BLaER1 treated with 17β-estradiol and CSF1 and Interleukin-3, amounts not matched to agents 10 nM and 100 nM (cell line): ENCODE results near the gene RGS12.

Source experiments
- H3K27ac ChIP-seq, 11 experiments: shearing (Covaris generic); formaldehyde crosslinking; 2 replicates each; pipeline ENCODE4 v1.8.1; 2022
- H3K27me3 ChIP-seq, 11 experiments: shearing (Covaris generic); formaldehyde crosslinking; 2 replicates each; pipeline ENCODE4 v1.8.1; 2022
- H3K36me3 ChIP-seq, 11 experiments: shearing (Covaris generic); formaldehyde crosslinking; 2 replicates each; pipeline ENCODE4 v1.8.1; 2022
- H3K4me1 ChIP-seq, 10 experiments: shearing (Covaris generic); formaldehyde crosslinking; 2 replicates each; pipeline ENCODE4 v1.8.1; 2022
- H3K4me2 ChIP-seq, 11 experiments: shearing (Covaris generic); formaldehyde crosslinking; 2 replicates each; pipeline ENCODE4 v1.8.1; 2022
- H3K4me3 ChIP-seq, 10 experiments: shearing (Covaris generic); formaldehyde crosslinking; 2 replicates each; pipeline ENCODE4 v1.8.1; 2022
- H3K9ac ChIP-seq, 11 experiments: shearing (Covaris generic); formaldehyde crosslinking; 2 replicates each; pipeline ENCODE4 v1.8.1; 2022
- H3K9me3 ChIP-seq, 11 experiments: shearing (Covaris generic); formaldehyde crosslinking; replicated peaks in 1 of 11; 2 replicates each; pipeline ENCODE4 v1.8.1; 2022
- H4K20me1 ChIP-seq, 11 experiments: shearing (Covaris generic); formaldehyde crosslinking; 2 replicates each; pipeline ENCODE4 v1.8.1; 2022
- Cebpa-rat ChIP-seq, 11 experiments: shearing (Covaris generic); IDR thresholded peaks; 2 replicates each; pipeline ENCODE4 v1.8.1; 2022

The RGS12 gene

DNA sequence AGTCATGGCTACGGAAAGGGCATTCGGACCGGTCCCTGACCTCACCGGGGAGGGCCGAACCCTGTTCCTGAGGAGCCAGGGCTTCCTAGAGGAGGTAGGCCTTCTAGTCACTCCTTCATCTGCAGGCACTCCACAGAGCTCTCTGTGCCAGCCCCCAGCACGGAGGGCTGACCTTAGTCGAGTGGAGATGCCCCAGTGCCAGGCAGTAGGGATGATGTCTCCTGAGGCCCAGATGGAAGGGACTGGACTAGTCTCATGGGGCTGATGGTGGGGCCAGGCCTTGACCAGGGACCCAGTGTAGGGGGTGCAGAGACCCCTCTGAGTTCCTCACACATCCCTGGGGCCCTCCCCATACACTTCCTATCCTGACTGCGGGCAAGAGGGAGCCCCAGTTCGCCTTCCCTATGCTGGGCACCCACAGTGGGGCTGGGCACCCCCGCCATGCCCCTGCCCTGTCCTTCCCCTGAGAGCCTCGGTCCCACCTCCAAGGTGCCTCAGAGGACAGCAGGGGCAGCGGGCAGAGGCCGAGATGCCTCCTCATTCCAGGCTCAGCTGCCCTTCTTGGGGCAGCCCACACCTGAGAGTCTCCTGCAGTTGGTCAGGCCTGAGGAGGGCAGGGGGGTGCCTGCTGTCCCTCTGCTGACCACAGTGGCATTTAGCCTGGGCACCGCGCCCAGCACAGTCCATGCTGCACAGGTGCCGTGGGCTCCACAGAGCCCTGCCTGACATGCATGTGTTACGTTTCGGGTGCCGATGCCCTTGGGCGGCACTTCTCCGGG is 45.2 kb upstream of the RGS12 start:
- peak overlapping the region in 3 of 11 experiments; percentile 17 to 49 (median 17); a peak in 3 of 22 replicates for H3K27ac ChIP-seq
- no peak for TF ChIP-seq Cebpa-rat (IDR thresholded peaks at IDR 0.05)
- H3K36me3 ChIP-seq: peaks cover 0 to 9% (median 0%) of the 10 kb centered on the region in 11 experiments; a peak in 4 of 22 replicates
- 0 out of 22 replicates have a peak overlapping the region, but pooled peaks of 1 of the 11 experiments have one; percentile 82 for H3K4me2 ChIP-seq
- H3K4me3 ChIP-seq: no peak overlapping the region
- peaks cover 48 to 80% (median 71%) of the 10 kb centered on the region in 10 experiments for H3K4me1 ChIP-seq
- H3K9me3 ChIP-seq: no peaks in the 10 kb centered on the region
- peak overlapping the region in 2 of 11 experiments; percentile 27 to 60; a peak in 2 of 22 replicates for H3K9ac ChIP-seq
- H4K20me1 ChIP-seq: peaks cover 0 to 87% (median 22%) of the 10 kb centered on the region in 11 experiments; a peak in 19 of 22 replicates
- no peaks in the 10 kb centered on the region for H3K27me3 ChIP-seq

DNA sequence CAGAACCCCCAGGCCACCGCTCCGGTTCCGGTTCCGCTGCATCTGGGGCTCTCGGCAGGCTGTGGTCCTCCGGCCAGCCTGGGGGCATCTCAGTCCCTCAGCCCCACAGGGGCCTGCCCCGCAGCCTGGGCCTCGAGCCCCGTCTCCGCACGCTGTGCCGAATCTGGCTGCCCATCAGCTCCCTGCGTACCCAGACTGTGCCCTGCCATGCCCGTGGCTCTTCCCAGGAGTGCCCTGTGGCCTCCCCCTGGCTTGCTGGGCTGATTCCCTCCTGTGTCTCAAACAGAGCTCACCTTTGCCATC is 44.7 kb upstream of the RGS12 start:
- Histone ChIP-seq H3K9ac (peak overlapping the region in 1 of 11 experiments; percentile 27; a peak in 2 of 22 replicates), H3K36me3 (peaks cover 0 to 10% (median 0%) of the 10 kb centered on the region in 11 experiments; a peak in 4 of 22 replicates), H3K4me2 (no peak overlapping the region), H3K27me3 (no peaks in the 10 kb centered on the region), H3K4me1 (peaks cover 46 to 75% (median 66%) of the 10 kb centered on the region in 10 experiments), H4K20me1 (peaks cover 0 to 82% (median 17%) of the 10 kb centered on the region in 11 experiments; a peak in 19 of 22 replicates), H3K9me3 (no peaks in the 10 kb centered on the region), H3K4me3 (no peak overlapping the region), H3K27ac (peak overlapping the region in 4 of 11 experiments; percentile 25 to 49 (median 34); a peak in 4 of 22 replicates)
- TF ChIP-seq Cebpa-rat (IDR thresholded peaks at IDR 0.05): no peak

DNA sequence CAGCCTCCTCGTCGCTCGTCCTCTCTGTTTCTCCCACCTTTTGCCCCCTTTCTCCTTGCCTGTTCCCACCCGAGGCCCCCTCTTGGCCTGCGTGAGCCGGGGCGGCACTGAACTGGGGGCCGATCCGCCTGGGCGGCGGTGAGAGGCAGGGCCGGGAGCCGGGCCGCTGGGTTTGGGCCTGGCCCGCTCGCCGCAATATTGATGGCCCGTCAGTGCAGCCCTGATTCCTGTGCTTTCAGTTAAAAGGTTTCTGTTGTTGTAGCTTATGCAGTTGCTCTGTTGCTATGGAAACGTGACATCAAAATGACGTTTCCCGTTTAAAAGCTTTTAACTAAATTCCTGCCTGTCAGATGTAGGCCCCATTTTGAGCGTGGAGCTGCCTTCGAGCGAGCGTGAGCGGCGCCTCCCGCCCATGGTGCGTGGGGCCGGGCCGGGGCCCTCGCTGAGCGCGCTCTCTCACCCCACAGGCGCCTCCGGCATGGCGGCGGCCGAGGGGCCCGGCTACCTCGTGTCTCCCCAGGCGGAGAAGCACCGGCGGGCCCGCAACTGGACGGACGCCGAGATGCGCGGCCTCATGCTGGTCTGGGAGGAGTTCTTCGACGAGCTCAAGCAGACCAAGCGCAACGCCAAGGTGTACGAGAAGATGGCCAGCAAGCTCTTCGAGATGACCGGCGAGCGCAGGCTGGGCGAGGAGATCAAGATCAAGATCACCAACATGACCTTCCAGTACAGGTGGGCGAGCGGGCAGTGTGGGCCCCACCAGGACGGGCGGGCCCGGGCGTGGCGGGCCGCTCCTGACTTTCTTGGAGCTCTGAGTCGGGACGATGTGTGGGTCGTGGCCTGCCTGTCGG is 43.8 kb upstream of the RGS12 start, which contains the start of gene MSANTD1:
Gene MSANTD1 (plus strand): TSS at position 349 of the 851 bp plus-strand sequence. CDS start 64 bp downstream, at position 413.
- peak within 1 kb of the TSS in 3 of 11 experiments; percentile 14 to 46 (median 27); a peak in 4 of 22 replicates for H3K9ac ChIP-seq
- no peaks in the 10 kb centered on the region for H3K9me3 ChIP-seq
- H4K20me1 ChIP-seq: peaks cover 0 to 73% (median 8%) of the 10 kb centered on the region in 11 experiments; a peak in 18 of 22 replicates
- H3K27me3 ChIP-seq: no peaks in the 10 kb centered on the region
- H3K36me3 ChIP-seq: peaks cover 0 to 18% (median 0%) of the 10 kb centered on the region in 11 experiments; a peak in 4 of 22 replicates
- peak within 1 kb of the TSS in 6 of 11 experiments; percentile 10 to 49 (median 38); a peak in 6 of 22 replicates for H3K27ac ChIP-seq
- TF ChIP-seq Cebpa-rat (IDR thresholded peaks at IDR 0.05): no peak
- peak within 1 kb of the TSS in 1 of 11 experiments; percentile 7; a peak in 1 of 22 replicates for H3K4me2 ChIP-seq
- no peak within 1 kb of the TSS for H3K4me3 ChIP-seq
- H3K4me1 ChIP-seq: peaks cover 37 to 66% (median 57%) of the 10 kb centered on the region in 10 experiments

GRCh38 chr4:3249711-3250437 is 42.9 kb upstream of the RGS12 start:
- no peak overlapping the region for H3K9ac ChIP-seq
- peak overlapping the region in 2 of 11 experiments; percentile 62 to 64; a peak in 1 of 22 replicates for H3K4me2 ChIP-seq
- H3K4me3 ChIP-seq: no peak overlapping the region
- H3K36me3 ChIP-seq: peaks cover 0 to 15% (median 0%) of the 10 kb centered on the region in 11 experiments; a peak in 3 of 22 replicates
- peaks cover 0 to 64% (median 0%) of the 10 kb centered on the region in 11 experiments; a peak in 7 of 22 replicates for H4K20me1 ChIP-seq
- H3K27ac ChIP-seq: peak overlapping the region in 2 of 11 experiments; percentile 9 to 38; a peak in 2 of 22 replicates
- no peaks in the 10 kb centered on the region for H3K27me3 ChIP-seq
- H3K9me3 ChIP-seq: no peaks in the 10 kb centered on the region
- peaks cover 29 to 63% (median 48%) of the 10 kb centered on the region in 10 experiments for H3K4me1 ChIP-seq
- TF ChIP-seq Cebpa-rat (IDR thresholded peaks at IDR 0.05): no peak

GRCh38 chr4:3250438-3250955 is 42.3 kb upstream of the RGS12 start:
- Histone ChIP-seq H3K27ac (peak overlapping the region in 2 of 11 experiments; percentile 35 to 38; a peak in 3 of 22 replicates), H4K20me1 (peaks cover 0 to 60% (median 0%) of the 10 kb centered on the region in 11 experiments; a peak in 6 of 22 replicates), H3K27me3 (no peaks in the 10 kb centered on the region), H3K9me3 (no peaks in the 10 kb centered on the region), H3K36me3 (peaks cover 0 to 9% (median 0%) of the 10 kb centered on the region in 11 experiments; a peak in 3 of 22 replicates), H3K4me1 (peaks cover 28 to 59% (median 43%) of the 10 kb centered on the region in 10 experiments), H3K4me3 (no peak overlapping the region), H3K9ac (peak overlapping the region in 2 of 11 experiments; percentile 28 to 30; a peak in 1 of 22 replicates), H3K4me2 (peak overlapping the region in 10 of 11 experiments; percentile 42 to 72 (median 56); a peak in 14 of 22 replicates)
- TF ChIP-seq Cebpa-rat (IDR thresholded peaks at IDR 0.05): no peak

- Histone ChIP-seq H4K20me1 (peaks cover 0 to 60% (median 0%) of the 10 kb centered on the region in 11 experiments; a peak in 7 of 22 replicates), H3K27me3 (no peaks in the 10 kb centered on the region), H3K27ac (peak overlapping the region in 6 of 11 experiments; percentile 1 to 57 (median 34); a peak in 5 of 22 replicates), H3K9ac (peak overlapping the region in 5 of 11 experiments; percentile 4 to 30 (median 28); a peak in 7 of 22 replicates), H3K9me3 (no peaks in the 10 kb centered on the region), H3K4me3 (no peak overlapping the region), H3K36me3 (peaks cover 0 to 11% (median 0%) of the 10 kb centered on the region in 11 experiments; a peak in 4 of 22 replicates), H3K4me1 (peaks cover 22 to 59% (median 43%) of the 10 kb centered on the region in 10 experiments), H3K4me2 (peak overlapping the region; percentile 42 to 77 (median 62); a peak in 21 of 22 replicates)
- TF ChIP-seq Cebpa-rat (IDR thresholded peaks at IDR 0.05): no peak
Observed at GRCh38 chr4:3250956-3251690, 41.7 kb upstream of the RGS12 start.
